NT2/D1 (cell line): ENCODE results near the gene UBE2K.

ENCODE experiments used
- SUZ12 ChIP-seq: IDR thresholded peaks from 2 replicates; pipeline ENCODE4 v1.6.1; 2011; ENCODE audit not compliant: insufficient read length, insufficient read depth; ENCODE audit errors: extremely low read depth
- ZNF274 ChIP-seq: IDR thresholded peaks from 2 replicates; pipeline ENCODE4 v1.6.1; 2011; ENCODE audit warnings: mild to moderate bottlenecking, low read depth, low read length

GRCh38 chr4:39655211-39655610, 42.7 kb upstream of the UBE2K start:
- TF ChIP-seq SUZ12 (no peak), ZNF274 (no peak)
